Measurements from ENCODE around the gene ACYP2.
"Not testable (repeated sequence)": the region's sequence is repeated elsewhere in the genome, so short reads cannot be mapped to it uniquely, and the experiment has no call there.

ACYP2 gene

GRCh38 chr2:54115284-54116137 lies at the start of gene ACYP2:
ACYP2 (plus strand) TSS chr2:54115615.
- peak; percentile 88 to 93 for DNase-seq (ENCODE audit: low read depth in 2 of 2)

DNA sequence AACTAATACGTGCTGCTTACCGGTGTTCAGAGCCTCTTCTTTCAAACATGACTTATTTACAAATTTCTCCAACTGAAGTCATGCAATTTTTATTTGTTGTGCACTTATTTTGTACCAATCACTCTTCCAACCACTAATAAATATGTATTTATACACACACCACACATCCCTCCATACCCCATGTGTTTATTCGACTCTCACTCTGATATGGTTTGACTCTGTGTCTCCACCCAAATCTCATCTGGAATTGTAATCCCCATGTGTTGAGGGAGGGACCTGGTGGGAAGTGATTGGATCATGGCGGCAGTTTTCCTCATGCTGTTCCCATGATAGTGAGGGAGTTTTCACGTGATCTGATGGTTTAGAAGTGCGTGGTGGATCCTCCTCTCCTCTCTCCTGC lies 49.5 kb upstream of the ACYP2 start:
- DNase-seq (ENCODE audit: low read depth in 2 of 2): no peak

DNA sequence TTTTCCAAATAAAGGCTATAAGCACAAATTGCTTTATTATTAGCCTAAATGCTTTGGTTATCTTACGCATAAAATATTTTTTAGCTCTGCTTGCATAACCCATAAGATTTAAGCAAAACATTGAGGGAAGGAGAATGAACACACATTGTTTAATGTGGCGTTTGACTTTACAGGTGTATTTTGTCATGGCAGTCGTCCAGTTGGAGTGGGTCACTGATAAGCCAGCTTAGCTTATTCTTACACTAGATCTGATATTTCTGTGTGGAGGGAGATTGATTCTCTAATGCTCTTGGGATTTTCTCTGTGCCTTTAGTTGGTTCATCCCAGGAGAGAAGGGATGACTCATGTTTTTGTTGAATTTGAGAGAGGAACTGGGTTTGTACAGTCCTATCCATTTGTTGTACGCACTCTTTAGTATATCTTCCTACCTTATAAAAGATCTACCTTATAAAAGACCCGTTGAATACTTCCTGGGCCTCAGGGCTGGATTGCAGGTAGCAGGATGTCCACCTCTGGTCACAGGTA lies 47.5 kb upstream of the ACYP2 start:
- no peak for DNase-seq (ENCODE audit: low read depth in 2 of 2)

DNA sequence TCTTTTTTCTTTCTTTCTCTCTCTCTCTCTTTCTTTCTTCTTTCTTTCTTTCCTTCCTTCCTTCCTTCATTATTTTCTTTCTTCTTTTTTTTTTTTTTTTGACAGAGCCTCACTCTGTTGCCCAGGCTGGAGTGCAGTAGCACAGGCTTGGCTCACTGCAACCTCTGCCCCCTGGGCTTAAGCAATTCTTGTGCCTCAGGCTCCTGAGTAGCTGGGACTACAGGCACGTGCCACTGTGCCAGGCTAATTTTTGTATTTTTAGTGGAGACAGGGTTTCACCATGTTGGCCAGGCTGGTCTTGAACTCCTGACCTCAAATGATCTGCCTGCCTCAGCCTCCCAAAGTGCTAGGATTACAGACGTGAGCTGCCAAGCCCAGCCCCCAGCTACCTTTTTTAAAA lies 42.9 kb upstream of the ACYP2 start:
- not testable (repeated sequence) for DNase-seq (ENCODE audit: low read depth in 2 of 2)

- no peak for DNase-seq (ENCODE audit: low read depth in 2 of 2)
Observed at GRCh38 chr2:54073796-54074195, 41.6 kb upstream of the ACYP2 start.

DNA sequence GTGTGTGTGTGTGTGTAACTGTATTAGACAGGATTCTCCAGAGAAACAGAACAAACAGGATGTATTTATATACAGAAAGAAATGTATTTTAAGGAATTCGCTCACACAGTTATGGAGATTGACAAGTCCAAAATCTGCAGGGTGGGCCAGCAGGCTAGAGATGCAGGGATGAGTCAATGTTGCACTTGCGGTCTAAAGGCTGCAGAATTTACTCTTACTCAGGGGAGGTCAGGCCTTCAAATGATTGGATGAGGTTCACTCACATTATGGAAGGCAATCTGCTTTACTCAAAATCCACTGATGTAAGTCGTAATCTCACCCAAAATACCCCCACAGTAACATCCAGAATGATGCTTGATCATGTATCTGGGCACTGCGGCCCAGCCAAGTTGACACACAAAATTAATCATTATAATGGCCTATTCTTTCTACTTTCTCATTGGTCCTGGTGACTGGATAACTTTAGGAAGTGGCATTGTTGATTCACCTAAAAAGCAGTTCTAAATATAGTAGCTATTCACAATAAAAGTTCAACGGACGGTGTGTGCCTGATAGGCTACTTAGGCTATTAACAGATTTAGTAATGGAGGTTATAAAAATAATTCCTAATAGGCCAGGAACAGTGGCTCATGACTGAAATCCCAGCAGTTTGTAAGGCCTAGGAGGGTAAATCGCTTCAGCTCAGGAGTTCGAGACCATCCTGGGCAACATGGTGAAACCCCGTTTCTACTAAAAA lies 40.6 kb upstream of the ACYP2 start:
- DNase-seq (ENCODE audit: low read depth in 2 of 2): no peak

DNA sequence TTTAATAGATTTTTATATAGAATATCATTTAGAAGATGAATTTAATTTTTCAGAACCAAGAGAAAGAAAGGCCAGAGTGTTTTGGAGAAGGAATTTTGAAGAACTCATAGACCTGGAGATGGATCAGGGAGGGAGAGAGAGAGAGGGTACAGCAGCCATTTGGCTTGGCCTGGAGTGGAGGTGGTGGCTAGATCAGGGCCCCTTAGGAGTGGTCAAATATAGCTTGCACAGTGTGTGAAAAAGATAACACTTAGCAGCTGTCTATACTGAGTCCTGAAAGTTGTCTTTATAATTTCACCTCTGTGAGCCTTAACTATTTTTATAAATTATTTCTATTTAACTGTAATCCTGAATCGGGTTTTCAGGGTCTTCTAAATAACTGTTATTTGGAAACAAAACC lies 38.8 kb upstream of the ACYP2 start:
- DNase-seq (ENCODE audit: low read depth in 2 of 2): no peak

- no peak for DNase-seq (ENCODE audit: low read depth in 2 of 2)
Observed at GRCh38 chr2:54077088-54077900, 38.1 kb upstream of the ACYP2 start.

GRCh38 chr2:54079331-54079730 lies 36.1 kb upstream of the ACYP2 start:
- no peak for DNase-seq (ENCODE audit: low read depth in 2 of 2)

DNA sequence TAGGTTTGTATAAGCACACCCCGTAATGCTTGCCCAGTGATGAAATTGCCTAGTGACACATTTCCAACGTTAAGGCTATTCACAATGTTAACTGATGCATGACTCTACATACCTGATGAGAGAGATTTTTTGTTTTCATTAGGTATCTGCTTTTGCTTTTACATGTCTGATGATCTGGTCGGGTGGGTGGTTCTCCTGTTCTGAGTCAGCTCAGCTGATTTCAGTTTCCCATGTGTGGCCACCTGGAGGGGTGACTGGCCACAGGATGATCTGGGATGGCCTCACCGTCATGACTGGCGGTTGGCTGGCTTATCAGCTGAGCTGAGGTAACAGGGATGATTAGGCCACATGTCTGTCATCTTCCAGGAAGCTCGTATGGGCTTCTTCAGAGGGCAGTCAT lies 33.8 kb upstream of the ACYP2 start:
- peak in 1 of 2 experiments; percentile 8 for DNase-seq (ENCODE audit: low read depth in 2 of 2)

GRCh38 chr2:54083021-54083420 lies 32.4 kb upstream of the ACYP2 start:
- DNase-seq (ENCODE audit: low read depth in 2 of 2): no peak

GRCh38 chr2:54083445-54083844 lies 32.0 kb upstream of the ACYP2 start:
- no peak for DNase-seq (ENCODE audit: low read depth in 2 of 2)

- DNase-seq (ENCODE audit: low read depth in 2 of 2): no peak
Observed at GRCh38 chr2:54084600-54084999, 30.8 kb upstream of the ACYP2 start.

- DNase-seq (ENCODE audit: low read depth in 2 of 2): no peak
Observed at GRCh38 chr2:54085069-54085468, 30.3 kb upstream of the ACYP2 start.

- no peak for DNase-seq (ENCODE audit: low read depth in 2 of 2)
Observed at GRCh38 chr2:54086157-54086556, 29.3 kb upstream of the ACYP2 start.

GRCh38 chr2:54088191-54088634 lies 27.2 kb upstream of the ACYP2 start:
- DNase-seq (ENCODE audit: low read depth in 2 of 2): no peak

- DNase-seq (ENCODE audit: low read depth in 2 of 2): no peak
Observed at GRCh38 chr2:54088719-54089118, 26.7 kb upstream of the ACYP2 start.

DNA sequence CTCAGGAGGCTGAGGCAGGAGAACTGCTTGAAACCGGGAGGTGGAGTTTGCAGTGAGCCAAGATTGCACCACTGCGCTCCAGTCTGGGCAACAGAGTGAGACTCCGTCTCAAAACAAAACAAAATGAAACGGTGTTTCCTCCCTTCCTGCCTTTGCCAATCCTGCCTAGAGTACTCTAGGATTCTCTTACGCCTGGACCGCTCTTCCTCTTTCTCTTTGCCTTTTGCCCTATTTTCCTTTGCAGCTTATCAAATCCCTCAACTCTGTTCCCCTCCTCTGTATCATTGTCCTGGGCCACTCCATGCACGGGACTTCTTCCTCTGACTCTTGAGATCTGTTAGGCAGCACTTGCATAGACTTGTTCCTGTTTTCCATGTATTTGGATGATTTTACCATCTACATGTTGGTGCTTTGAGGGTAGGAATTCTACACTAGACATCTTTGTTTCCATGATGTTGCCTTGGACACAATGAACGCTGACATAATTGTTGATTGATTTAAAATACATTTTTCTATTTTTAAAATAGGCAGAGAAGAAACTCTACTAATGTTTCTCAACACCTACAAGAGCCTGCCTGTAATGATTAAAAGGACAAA lies 24.8 kb upstream of the ACYP2 start:
- no peak for DNase-seq (ENCODE audit: low read depth in 2 of 2)

GRCh38 chr2:54092940-54093339 lies 22.5 kb upstream of the ACYP2 start:
- DNase-seq (ENCODE audit: low read depth in 2 of 2): no peak

GRCh38 chr2:54095406-54095805 lies 20.0 kb upstream of the ACYP2 start:
- not testable (repeated sequence) for DNase-seq (ENCODE audit: low read depth in 2 of 2)

DNA sequence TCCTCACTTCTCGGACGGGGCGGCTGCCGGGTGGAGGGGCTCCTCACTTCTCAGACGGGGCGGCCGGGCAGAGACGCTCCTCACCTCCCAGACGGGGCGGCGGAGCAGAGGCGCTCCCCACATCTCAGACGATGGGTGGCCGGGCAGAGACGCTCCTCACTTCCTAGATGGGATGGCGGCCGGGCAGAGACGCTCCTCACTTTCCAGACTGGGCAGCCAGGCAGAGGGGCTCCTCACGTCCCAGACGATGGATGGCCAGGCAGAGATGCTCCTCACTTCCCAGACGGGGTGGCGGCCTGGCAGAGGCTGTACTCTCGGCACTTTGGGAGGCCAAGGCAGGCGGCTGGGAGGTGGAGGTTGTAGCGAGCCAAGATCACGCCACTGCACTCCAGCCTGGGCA lies 19.3 kb upstream of the ACYP2 start:
- not testable (repeated sequence) for DNase-seq (ENCODE audit: low read depth in 2 of 2)

DNA sequence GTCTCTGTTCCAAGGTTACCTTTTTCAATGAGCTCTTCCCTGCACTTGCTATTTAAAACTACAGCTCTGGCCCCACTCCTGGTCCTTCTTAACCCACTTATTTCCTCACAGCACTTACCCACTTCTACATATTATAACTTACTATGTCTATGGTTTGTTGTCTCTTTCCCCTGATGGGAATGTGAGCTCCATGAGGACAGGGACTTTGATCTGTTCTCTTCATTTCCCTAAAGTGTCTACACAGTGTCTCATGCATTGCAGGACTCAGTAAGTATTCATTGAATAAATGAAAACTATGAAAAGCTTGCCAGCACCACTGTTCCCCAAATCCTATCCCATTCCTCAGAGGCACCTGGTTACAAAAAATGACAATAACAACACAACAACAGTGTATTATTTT lies 18.3 kb upstream of the ACYP2 start:
- no peak for DNase-seq (ENCODE audit: low read depth in 2 of 2)

Data from stimulated activated CD4-positive, alpha-beta T cell treated with anti-CD3 and anti-CD28 coated beads, Interleukin-12 subunit alpha, Interleukin-12 subunit beta, amount 100 ng/mL, for 24 hours (primary cell).